Vagina (tissue), 2 donors: ENCODE data around the gene PCIF1. TPM values are rescaled to one million over a fixed set of nuclear protein-coding genes. Genes with fewer than 3 reads are reported as not detected.
A peak's percentile ranks its signal among the peaks of the same experiment; 100 is the strongest.

Experiments
- DNase-seq, 2 donors: peaks; one replicate each; pipeline ENCODE4 v3.0.0-alpha.2; 2017; ENCODE audit errors: extremely low spot score in 2 of 2
- H3K27ac ChIP-seq: fragments of 200-600 bp; sonication (generic); one replicate; pipeline ENCODE4 v1.5.1; 2019
- H3K27me3 ChIP-seq: fragments of 200-600 bp; sonication (generic); one replicate; pipeline ENCODE4 v1.5.1; 2019
- H3K36me3 ChIP-seq, 2 donors: fragments of 200-600 bp; sonication (generic); one replicate each; pipeline ENCODE4 v1.5.1; 2017 to 2019
- H3K4me1 ChIP-seq: fragments of 200-600 bp; sonication (generic); one replicate; pipeline ENCODE4 v1.5.1; 2019
- H3K4me3 ChIP-seq, 2 donors: fragments of 200-600 bp; sonication (generic); 1 replicate in 1 of 2; 2 replicates in 1 of 2; pipeline ENCODE4 v1.5.1; 2016 to 2019
- H3K9me3 ChIP-seq: fragments of 200-600 bp; sonication (generic); one replicate; pipeline ENCODE4 v1.5.1; 2019
- CTCF ChIP-seq, 3 experiments: fragments of 450-650 bp in 2 of 3; fragments of 200-600 bp in 1 of 3; sonication (generic) in 1 of 3; IDR thresholded peaks; one replicate each; pipeline ENCODE4 v1.5.1; 2017 to 2019; ENCODE audit warnings: antibody characterized with exemption in 3 of 3, mild to moderate bottlenecking in 2 of 3, moderate library complexity in 2 of 3
- POLR2A ChIP-seq, 2 donors: fragments of 450-650 bp; IDR thresholded peaks; one replicate each; pipeline ENCODE4 v1.6.1; 2017; ENCODE audit warnings: antibody characterized with exemption in 2 of 2, mild to moderate bottlenecking in 2 of 2, moderate library complexity in 2 of 2
- POLR2AphosphoS5 ChIP-seq, 2 donors: sonication (generic); formaldehyde crosslinking; IDR thresholded peaks; one replicate each; pipeline ENCODE4 v1.9.0; 2017; ENCODE audit warnings: antibody characterized with exemption in 2 of 2, mild to moderate bottlenecking in 2 of 2, low read depth in 1 of 2; ENCODE audit not compliant: insufficient read depth in 1 of 2
- intact Hi-C: fragments of 100-400 bp; cut with DNase I; formaldehyde crosslinking; loops from one replicate; pipeline ENCODE4 v1.15.1; 2023
- total RNA-seq: library from RNA; depleted of rRNA; stranded (reverse); fragments of >200 nt; gene quantifications from one replicate; pipeline ENCODE4 v1.2.3, GENCODE V29; 2016

PCIF1 gene
- total RNA-seq, 1 donor from 2014 or later: 36.6 TPM

DNA sequence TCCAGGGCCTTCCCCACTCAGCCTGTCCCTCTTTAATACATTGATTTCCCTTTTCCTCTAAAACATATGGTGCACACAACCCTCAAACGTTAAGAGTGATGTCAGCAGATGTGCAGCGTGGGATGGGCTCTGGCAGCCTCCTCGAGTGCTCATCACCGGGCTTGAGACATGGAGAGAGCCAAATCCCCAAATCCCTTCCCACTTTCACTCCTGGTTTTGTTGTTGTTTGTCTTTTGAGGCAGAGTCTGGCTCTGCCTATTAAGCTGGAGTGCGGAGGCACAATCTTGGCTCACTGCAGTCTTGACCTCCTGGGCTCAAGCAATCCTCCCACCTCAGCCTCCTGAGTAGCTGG lies 16.7 kb upstream of the PCIF1 start:
- no peaks in the 10 kb centered on the region for H3K36me3 ChIP-seq
- H3K4me1 ChIP-seq: peaks cover 40% of the 10 kb centered on the region
- H3K27me3 ChIP-seq: no peaks in the 10 kb centered on the region
- no peaks in the 10 kb centered on the region for H3K9me3 ChIP-seq
- DNase-seq: no peak
- intact Hi-C loops: no loop called here
- H3K27ac ChIP-seq: peak overlapping the region; percentile 85
- TF ChIP-seq POLR2A (IDR thresholded peaks at IDR 0.05): no peak
- no peak for TF ChIP-seq POLR2AphosphoS5 (IDR thresholded peaks at IDR 0.05; ENCODE audit: insufficient read depth in 1 of 2, low read depth in 1 of 2)
- TF ChIP-seq CTCF (IDR thresholded peaks at IDR 0.05): no peak
- no peak overlapping the region for H3K4me3 ChIP-seq

DNA sequence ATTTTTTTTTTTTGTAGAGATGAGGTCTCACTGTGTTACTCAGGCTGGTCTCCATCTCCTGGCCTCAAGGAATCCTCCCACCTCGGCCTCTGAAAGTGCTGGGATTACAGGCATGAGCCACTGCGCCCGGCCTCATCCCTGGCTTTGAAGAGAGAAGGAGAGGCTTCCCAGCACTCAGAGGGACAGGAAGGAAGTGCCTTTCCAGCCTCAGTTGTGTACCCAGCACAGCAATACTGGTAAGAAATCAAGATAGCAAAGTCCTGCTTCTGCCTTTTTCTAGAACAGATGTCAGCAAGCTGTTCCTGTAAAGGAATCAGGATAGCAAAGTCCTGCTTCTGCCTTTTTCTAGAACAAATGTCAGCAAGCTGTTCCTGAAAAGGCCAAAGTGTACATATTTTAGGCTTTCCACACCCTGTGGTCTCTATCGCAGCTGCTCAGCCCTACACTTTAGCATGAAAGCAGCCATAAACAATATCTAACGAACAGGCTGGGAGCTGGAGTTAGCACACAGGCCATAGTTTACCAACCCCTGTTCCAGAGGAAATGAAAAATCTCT lies 16.2 kb upstream of the PCIF1 start:
- TF ChIP-seq POLR2A (IDR thresholded peaks at IDR 0.05) (no peak), POLR2AphosphoS5 (IDR thresholded peaks at IDR 0.05; ENCODE audit: insufficient read depth in 1 of 2, low read depth in 1 of 2) (no peak), CTCF (IDR thresholded peaks at IDR 0.05) (no peak)
- peaks cover 35% of the 10 kb centered on the region for H3K4me1 ChIP-seq
- H3K4me3 ChIP-seq: no peak overlapping the region
- H3K27me3 ChIP-seq: no peaks in the 10 kb centered on the region
- DNase-seq: no peak
- H3K9me3 ChIP-seq: no peaks in the 10 kb centered on the region
- H3K36me3 ChIP-seq: no peaks in the 10 kb centered on the region
- intact Hi-C loops: no loop called here
- peak overlapping the region; percentile 85 for H3K27ac ChIP-seq

DNA sequence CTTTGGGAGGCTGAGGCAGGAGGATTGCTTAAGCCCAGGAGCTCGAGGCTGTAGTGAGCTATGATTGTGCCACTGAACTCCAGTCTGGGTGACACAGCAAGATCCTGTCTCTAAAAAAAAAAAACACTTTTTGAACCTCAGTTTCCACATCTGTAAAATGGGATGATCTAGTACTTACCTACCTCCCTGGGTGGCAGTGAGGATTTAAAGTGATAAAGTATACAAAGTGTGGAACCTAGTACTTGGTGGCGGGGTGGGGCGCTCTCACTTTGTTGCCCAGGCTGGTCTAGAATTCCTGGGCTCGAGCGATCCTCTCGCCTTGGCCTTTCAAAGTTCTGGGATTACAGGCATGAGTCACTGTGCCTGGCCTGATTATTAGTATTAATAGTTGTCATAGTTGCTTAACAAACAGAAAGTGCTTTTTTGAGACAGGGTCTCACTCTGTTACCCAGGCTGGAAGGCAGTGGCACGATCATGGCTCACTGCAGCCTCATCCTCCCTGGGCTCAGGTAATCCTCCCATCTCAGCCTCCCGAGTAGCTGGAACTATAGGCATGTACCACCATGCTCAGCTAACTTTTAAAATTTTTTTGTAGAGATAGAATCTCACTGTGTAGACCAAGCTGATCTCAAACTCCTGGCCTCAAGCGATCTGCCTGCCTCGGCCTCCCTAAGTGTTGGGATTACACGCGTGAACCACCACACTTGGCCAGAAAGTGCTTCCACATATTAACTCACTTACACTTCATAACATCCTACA lies 15.5 kb upstream of the PCIF1 start:
- H3K4me1 ChIP-seq: peaks cover 39% of the 10 kb centered on the region

DNA sequence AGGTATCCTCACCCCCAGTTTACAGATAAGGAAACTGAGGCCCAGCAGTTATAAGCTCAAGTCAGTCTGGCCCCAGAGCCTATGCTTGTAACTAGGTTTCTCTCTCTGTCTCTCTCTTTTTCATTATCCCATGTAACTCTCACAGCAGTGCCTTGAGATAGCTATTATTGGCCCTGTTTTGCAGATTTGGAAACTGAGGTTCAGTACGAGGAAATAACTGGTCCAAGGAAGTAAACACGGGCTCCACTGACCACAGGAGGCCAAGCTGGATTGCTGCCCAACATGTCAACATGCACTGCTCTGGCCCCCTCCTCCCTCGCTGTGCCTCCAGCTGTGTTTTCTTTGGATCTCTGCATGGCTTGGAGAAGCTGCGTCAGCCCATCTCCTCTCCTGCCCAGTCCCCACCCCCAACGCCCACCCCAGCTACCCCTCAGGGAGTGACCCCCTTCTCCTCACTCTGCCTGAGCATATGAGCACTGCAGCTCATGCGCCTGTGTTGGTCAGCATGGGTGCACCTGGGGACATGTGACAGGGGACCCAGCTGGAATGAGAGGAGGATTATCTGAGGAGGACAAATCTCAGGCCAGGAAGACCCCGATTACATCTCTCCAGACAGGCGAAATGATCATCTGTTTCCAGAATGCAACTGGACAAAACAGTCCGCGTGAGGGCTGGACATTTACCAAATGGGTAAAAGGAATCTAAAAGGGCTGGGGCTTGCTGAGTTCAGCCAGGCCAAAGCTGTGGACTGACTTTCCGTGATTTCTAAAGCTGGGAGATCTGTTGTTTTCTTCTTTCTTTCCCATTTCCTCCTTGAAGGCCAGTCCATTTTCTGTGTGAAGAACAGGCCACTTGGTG lies 14.7 kb upstream of the PCIF1 start:
- Histone ChIP-seq H3K27ac (peak overlapping the region; percentile 85), H3K36me3 (no peaks in the 10 kb centered on the region), H3K9me3 (no peaks in the 10 kb centered on the region), H3K4me3 (peak overlapping the region in 1 of 2 donors; percentile 10), H3K4me1 (peaks cover 47% of the 10 kb centered on the region), H3K27me3 (no peaks in the 10 kb centered on the region)
- TF ChIP-seq POLR2A (IDR thresholded peaks at IDR 0.05) (no peak), CTCF (IDR thresholded peaks at IDR 0.05) (no peak), POLR2AphosphoS5 (IDR thresholded peaks at IDR 0.05; ENCODE audit: insufficient read depth in 1 of 2, low read depth in 1 of 2) (no peak)
- intact Hi-C loops: no loop called here
- no peak for DNase-seq

More for the DNA sequence above, 15.5 kb upstream of the PCIF1 start:
- intact Hi-C loops: no loop called here
- Histone ChIP-seq H3K9me3 (no peaks in the 10 kb centered on the region), H3K36me3 (no peaks in the 10 kb centered on the region), H3K4me3 (no peak overlapping the region), H3K27me3 (no peaks in the 10 kb centered on the region), H3K27ac (peak overlapping the region; percentile 85)
- no peak for DNase-seq
- no peak for TF ChIP-seq CTCF (IDR thresholded peaks at IDR 0.05)
